NCI-H146 treated with DMSO at 0.1 percent for 48 hours (cell line): ENCODE measurements around the gene ITPR1.

Source experiments
- DNase-seq: peaks from one replicate; lab custom pipeline; 2025; ENCODE audit not compliant: unreplicated experiment; lab: John Stamatoyannopoulos, UW

The ITPR1 gene

DNA sequence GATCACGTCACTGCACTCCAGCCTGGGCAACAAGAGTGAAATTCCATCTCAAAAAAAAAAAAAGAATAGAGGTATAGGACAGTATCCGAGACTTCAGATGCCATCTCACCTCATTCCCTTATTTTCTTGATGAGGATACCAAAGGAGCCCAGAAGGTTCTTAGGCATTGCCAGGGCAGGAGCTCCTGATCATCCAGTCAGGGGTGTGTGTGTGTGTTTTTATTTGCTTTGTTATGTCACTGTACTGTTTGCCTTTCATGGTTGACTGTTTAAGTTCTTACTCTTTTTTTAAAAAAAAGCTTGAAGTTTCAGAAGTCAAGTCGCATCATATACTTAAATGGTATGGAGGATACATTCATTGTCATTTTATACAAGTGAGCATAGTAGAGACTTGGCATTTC, 346.1 kb downstream of the ITPR1 start:
- no peak for DNase-seq

DNA sequence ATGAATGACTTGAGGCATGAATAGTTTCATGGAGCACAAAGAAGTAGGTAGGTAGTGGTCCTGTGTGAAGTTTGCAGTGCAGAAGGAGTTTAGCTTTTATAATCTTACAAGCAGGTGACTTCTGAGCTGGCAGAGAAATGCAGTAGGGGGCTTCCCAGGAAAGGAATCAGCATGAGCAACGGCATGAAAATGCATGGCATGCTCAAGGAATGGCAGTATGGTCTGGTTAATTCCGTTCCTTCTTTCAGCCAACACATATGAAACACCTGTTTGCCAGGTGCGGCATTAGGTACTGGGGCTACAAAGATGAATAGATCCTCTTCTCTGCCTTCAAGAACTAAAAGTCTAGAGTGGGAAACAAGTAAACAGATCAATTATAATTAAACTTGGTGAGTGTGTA, 348.1 kb downstream of the ITPR1 start:
- no peak for DNase-seq

- DNase-seq = no peak
Observed at GRCh38 chr3:4841776-4842440, 348.8 kb downstream of the ITPR1 start.

DNA sequence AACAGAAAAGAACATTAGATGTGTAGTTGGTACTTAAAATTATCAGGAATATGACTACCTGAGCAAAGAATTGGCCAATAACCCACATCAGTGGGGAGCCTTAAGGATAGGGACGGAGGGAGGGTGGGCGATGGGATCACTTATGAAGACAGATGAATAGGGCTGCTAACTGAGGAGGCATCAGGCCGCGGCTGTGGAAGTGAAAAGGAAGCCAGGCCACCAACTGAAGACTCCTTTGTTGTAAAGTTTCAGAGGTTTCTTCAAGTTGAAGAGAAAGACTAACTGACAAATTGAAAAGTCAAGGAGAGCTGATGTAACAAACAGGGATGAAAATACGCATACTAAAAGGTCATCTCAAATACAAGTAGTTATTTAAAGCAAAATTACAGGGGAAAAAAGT, 350.5 kb downstream of the ITPR1 start:
- DNase-seq = no peak

- DNase-seq = no peak
Observed at GRCh38 chr3:4845882-4846281, 352.7 kb downstream of the ITPR1 start.

GRCh38 chr3:4846543-4846942, 353.4 kb downstream of the ITPR1 start:
- no peak for DNase-seq

- DNase-seq = no peak
Observed at GRCh38 chr3:4848176-4848825, 355.2 kb downstream of the ITPR1 start.

DNA sequence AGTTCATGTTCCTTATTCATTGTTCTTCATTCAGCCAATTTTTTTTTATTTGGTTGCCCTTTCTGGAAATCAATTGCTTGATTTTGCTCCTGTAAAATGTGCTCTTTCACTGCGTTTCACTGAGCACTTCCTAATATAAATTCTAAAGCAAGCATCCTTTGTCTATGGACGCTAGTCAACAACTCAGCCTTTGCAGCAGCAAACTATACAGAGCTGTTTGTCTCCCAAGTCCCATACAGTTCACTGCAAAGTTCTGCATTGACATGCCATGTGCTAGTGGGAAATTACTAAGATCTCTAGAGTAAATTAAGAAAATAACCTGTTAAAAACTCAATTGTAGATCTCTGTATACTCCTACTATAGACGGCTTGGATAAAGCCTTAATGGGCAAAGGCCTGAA, 356.0 kb downstream of the ITPR1 start:
- no peak for DNase-seq

- no peak for DNase-seq
Observed at GRCh38 chr3:4849739-4850138, 356.6 kb downstream of the ITPR1 start.

DNA sequence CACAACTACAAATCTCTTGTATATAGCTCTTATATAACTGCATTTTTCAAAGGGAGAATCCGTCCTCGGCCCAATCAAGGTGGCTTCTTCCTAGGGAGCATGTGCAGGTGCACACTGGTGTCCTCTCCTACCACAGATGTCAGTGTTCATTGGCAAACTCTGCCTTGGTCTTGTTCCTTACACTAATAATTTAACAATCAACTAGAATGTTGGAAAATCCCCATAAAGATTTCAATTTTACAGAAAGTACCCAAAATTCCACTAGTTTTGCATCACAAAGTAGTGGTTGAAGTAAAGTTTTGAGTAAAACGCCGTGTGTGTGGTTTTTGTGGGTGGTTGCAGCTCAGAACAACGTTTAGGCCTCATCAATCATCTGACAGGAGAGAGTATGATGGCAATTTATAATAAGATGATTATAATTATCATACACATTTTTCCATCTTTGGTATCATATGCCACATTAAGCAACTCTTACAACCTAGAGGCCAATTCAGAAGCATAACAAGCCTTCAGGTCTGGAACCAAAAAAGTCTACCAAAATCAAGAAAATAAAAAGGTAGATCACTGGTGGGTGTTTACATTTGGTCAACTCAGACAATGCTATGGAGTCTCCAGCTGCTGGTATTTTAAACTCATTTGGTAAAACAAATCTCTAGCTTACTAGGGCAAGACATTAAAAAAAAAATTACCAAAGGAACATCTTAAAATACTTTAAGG, 357.2 kb downstream of the ITPR1 start:
- DNase-seq = no peak

DNA sequence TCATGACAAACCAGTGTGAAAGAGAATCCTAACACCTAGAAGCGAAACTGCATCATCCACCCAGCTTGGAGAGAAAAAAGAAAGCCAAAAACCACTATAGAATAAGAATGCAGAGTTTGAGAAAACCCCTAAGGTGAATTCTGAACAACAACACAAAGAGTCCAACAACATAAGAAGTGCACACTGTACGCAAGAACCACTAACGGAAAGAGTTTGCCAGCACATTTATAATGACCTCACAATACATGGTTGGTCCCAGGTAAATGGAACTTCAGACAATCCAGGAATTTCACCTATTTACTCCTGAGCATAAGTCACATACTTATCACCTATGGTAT, 357.7 kb downstream of the ITPR1 start:
- no peak for DNase-seq

DNA sequence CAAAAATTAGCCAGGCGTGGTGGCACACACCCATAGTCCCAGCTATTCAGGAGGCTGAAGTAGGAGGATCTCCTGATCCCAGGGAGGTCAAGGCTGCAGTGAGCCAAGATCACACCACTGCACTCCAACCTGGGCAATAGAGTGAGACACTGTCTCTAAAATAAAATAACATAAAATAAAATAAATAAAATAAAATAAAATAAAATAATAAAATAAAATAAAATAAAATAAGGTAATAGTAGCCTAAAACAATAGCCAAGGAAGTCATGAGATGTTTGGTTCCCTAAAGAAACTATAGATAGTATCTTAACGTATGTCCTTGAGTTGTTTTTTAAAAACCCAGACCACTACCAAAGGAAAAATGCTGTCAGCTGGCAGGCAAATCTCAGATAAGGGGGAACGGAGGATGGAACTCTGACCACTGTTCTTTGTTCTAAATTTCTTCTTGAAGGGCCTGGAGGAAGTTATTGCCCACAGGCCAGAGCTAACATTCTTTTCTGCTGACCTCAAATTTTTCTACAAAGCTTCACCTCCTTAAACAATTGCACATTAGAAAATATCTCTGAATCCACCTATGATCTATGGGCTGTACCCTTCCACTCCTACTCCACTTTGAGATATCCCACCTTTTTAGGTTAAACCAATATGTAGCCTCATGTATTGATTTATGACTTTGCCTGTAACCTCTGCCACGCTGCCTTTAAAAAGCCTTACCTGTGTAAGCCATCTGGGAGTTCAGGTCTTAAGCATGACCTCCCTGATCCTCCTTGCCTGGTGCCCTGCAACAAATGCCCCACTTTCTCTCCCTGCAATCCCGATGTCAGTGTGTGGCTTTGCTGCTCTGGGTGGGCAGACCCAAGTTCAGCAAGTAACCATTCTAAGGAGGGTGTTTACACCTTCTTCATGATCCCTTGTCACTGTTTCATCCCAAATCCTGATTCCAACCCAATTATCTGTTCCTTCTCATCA, 359.9 kb downstream of the ITPR1 start:
- DNase-seq = no peak

DNA sequence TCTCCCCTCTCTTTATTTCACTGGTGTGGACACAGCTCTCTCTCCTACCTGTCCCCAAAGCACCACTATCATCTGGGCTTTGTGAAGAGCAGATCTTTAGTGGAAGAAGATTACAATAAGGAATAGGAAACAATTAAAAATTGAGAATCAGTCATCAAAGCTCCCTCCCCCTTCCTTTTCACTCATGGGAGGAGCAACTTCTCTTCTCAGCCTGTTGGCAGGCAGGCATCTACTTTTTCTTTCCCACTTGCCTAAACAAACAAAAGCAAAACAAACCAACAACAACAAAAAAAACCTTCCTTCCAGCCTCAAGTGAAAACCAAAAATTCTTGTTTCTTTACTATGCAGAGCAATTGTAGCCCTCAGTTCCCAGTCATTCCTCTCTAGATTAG, 360.6 kb downstream of the ITPR1 start:
- DNase-seq = no peak

- DNase-seq = no peak
Observed at GRCh38 chr3:4855676-4856075, 362.5 kb downstream of the ITPR1 start.

DNA sequence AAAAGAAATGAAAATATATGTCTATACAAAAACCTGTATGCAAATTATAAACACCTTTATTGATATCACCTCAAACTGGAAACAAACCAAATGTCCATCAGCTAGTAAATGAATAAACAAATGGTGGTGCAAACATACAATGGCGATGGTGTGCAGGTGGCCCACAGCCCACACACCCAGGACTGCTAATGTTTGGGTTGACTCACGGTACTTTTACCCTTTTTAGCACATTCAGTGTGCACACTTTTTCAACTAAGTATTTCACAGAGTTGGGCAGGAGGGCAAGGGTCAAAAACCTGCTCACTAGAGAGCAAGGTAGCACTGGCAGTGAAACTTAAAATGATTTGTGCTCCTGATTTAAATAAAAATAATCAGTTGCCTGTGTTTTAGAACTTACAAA, 363.0 kb downstream of the ITPR1 start:
- DNase-seq = no peak

- no peak for DNase-seq
Observed at GRCh38 chr3:4856564-4856963, 363.4 kb downstream of the ITPR1 start.

DNA sequence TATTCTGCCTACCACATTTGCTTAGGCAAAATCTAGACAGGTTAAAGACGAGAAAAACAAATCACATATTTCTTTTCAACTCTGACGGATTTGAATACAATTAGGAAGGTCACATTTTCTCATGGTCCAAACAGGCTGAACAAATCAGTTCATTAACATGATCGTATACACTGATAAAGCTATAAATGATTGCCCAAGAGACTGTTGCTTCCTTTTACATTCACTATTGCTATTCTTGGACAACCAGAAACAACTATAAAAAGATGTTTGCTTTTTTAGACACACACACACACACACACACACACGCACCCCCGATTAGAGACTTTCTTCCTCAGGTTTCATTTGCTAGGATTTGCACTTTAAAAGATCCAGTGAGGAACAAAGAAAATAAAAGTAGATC, 363.8 kb downstream of the ITPR1 start:
- DNase-seq = no peak

DNA sequence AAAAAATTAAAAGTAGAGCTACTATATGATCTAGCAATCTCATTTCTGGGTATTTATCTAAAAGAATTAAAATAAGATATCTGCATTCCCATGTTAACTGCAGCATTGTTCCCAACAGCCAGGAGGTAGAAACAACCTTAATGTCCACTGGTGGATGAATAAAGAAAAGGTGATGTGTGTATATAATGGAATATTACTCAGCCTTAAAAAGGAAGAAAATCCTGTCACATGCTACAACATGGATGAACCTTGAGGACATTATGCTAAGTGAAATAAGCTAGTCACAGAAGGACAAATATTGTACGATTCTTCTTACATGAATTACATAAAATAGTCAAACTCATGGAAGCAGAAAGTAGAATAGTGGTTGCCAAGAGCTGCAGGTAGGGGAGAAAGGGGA, 366.6 kb downstream of the ITPR1 start:
- DNase-seq = no peak

DNA sequence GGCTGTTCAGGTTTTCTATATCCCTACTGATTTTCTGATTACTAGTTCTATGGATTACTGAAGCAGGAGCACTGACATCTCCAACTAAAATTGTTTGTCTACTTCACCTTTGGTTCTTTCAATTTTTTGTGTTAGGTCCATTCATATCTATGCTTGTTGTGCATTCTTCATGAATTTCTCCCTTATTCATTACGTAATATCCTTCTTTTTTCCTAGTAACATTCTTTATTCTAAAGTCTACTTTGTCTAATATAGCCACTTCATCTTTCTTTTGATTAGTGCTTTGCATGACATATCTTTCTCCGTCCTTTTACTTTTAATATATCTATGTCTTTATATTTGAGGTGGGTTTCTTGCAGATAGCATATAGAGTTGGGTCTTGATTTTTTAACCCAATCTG, 369.8 kb downstream of the ITPR1 start:
- no peak for DNase-seq

- no peak for DNase-seq
Observed at GRCh38 chr3:4864503-4864902, 371.4 kb downstream of the ITPR1 start.

- no peak for DNase-seq
Observed at GRCh38 chr3:4865714-4866113, 372.6 kb downstream of the ITPR1 start.
